H1 (cell line): ENCODE results near the gene NFATC1. TPM values are rescaled to one million over a fixed set of nuclear protein-coding genes. Genes with fewer than 3 reads are reported as not detected.

Experiments
- CTCF ChIA-PET: fragments of 300-600 bp; sonication (Branson Sonifier 250); formaldehyde crosslinking; loops from one replicate; lab custom pipeline; 2021; ENCODE audit not compliant: partially characterized antibody; lab: Charles Lee
- POLR2A ChIA-PET: fragments of 300-600 bp; sonication (Branson Sonifier 250); formaldehyde crosslinking; loops from one replicate; lab custom pipeline; 2021; ENCODE audit warnings: inconsistent platforms; ENCODE audit not compliant: partially characterized antibody; lab: Charles Lee
- DNase-seq, 2 experiments: peaks; one replicate each; pipeline versions ENCODE4 v3.0.0 to v3.0.0-alpha.2; 2010 to 2022; ENCODE audit warnings: low spot score in 2 of 2, low read depth in 1 of 2, mixed read lengths in 1 of 2
- FAIRE-seq: peaks from 2 replicates; lab custom pipeline; 2011; peaks lifted over from hg19 to GRCh38; lab: Jason Lieb, UNC
- H2AFZ ChIP-seq: 2 replicates; pipeline ENCODE4 v1.8.1; 2012; ENCODE audit warnings: low read length, inconsistent platforms
- H2AK5ac ChIP-seq: 2 replicates; pipeline ENCODE4 v1.6.1; 2013; ENCODE audit warnings: low read depth, low read length
- H2BK120ac ChIP-seq: replicated peaks from 2 replicates; pipeline ENCODE3; 2013; ENCODE audit warnings: low read depth, low read length, inconsistent platforms
- H2BK12ac ChIP-seq: 2 replicates; pipeline ENCODE4 v1.6.1; 2013; ENCODE audit warnings: low read depth, low read length
- H2BK15ac ChIP-seq: 2 replicates; pipeline ENCODE4 v1.6.1; 2013; ENCODE audit warnings: low read length
- H2BK20ac ChIP-seq: 2 replicates; pipeline ENCODE4 v1.6.1; 2013; ENCODE audit warnings: low read length
- H2BK5ac ChIP-seq: 2 replicates; pipeline ENCODE4 v1.6.1; 2013; ENCODE audit warnings: low read depth, low read length
- H3K14ac ChIP-seq: 2 replicates; pipeline ENCODE4 v1.6.1; 2013; ENCODE audit warnings: inconsistent platforms; ENCODE audit not compliant: insufficient read length
- H3K18ac ChIP-seq: 2 replicates; pipeline ENCODE4 v1.6.1; 2013; ENCODE audit warnings: low read length; ENCODE audit errors: extremely low read depth
- H3K23ac ChIP-seq: 2 replicates; pipeline ENCODE4 v1.6.1; 2013; ENCODE audit warnings: inconsistent platforms; ENCODE audit not compliant: insufficient read length
- H3K23me2 ChIP-seq: 2 replicates; pipeline ENCODE4 v1.6.1; 2013; ENCODE audit warnings: low read depth, low read length
- H3K27ac ChIP-seq: 2 replicates; pipeline ENCODE4 v1.6.1; 2011; ENCODE audit warnings: low read depth, low read length, inconsistent platforms
- H3K27me3 ChIP-seq, 4 experiments: replicated peaks in 1 of 4; 1 replicate in 1 of 4; 2 replicates in 3 of 4; pipeline versions ENCODE4 v1.6.1 to v1.8.1; 2011 to 2013; ENCODE audit warnings: low read length in 3 of 4, mild to moderate bottlenecking in 3 of 4, inconsistent platforms in 2 of 4, mixed read lengths in 2 of 4, moderate library complexity in 1 of 4; ENCODE audit not compliant: control insufficient read depth in 3 of 4, insufficient read depth in 3 of 4; ENCODE audit errors: extremely low read depth in 1 of 4
- H3K36me3 ChIP-seq, 4 experiments: 2 replicates each; pipeline versions ENCODE4 v1.6.1 to v1.8.1; 2011 to 2013; ENCODE audit warnings: mild to moderate bottlenecking in 4 of 4, low read length in 3 of 4, moderate library complexity in 2 of 4, control low read depth in 1 of 4, inconsistent platforms in 1 of 4; ENCODE audit not compliant: insufficient read depth in 4 of 4, control insufficient read depth in 2 of 4
- H3K4ac ChIP-seq: replicated peaks from 2 replicates; pipeline ENCODE3; 2013; ENCODE audit warnings: low read length, low read depth, mixed read lengths, inconsistent platforms; ENCODE audit not compliant: insufficient read length
- H3K4me1 ChIP-seq, 4 experiments: replicated peaks in 1 of 4; 1 replicate in 1 of 4; 2 replicates in 3 of 4; pipeline versions ENCODE4 v1.6.1 to v1.8.1; 2011 to 2013; ENCODE audit warnings: low read length in 3 of 4, inconsistent platforms in 2 of 4, mixed read lengths in 1 of 4; ENCODE audit not compliant: insufficient read depth in 4 of 4, control insufficient read depth in 3 of 4
- H3K4me2 ChIP-seq, 2 experiments: 2 replicates each; pipeline versions ENCODE4 v1.6.1 to v1.8.1; 2011 to 2013; ENCODE audit warnings: low read depth in 2 of 2, low read length in 2 of 2, control low read depth in 1 of 2, inconsistent platforms in 1 of 2, mild to moderate bottlenecking in 1 of 2; ENCODE audit not compliant: insufficient read depth in 1 of 2
- H3K4me3 ChIP-seq, 4 experiments: fragments of 200-600, 300-600 bp in 1 of 4; sonication (generic), shearing (Covaris generic), sonication (Bioruptor Twin) in 1 of 4; 2 replicates each; pipeline versions ENCODE4 v1.5.1 to v1.8.1; 2011 to 2016; ENCODE audit warnings: low read length in 4 of 4, low read depth in 3 of 4, control low read depth in 2 of 4, inconsistent platforms in 2 of 4, mild to moderate bottlenecking in 2 of 4, mixed read lengths in 1 of 4, moderate library complexity in 1 of 4; ENCODE audit not compliant: insufficient read depth in 2 of 4; ENCODE audit errors: extremely low read depth in 1 of 4
- H3K56ac ChIP-seq: replicated peaks from 2 replicates; pipeline ENCODE3; 2013; ENCODE audit warnings: low read depth, mild to moderate bottlenecking, mixed read lengths, low read length, inconsistent platforms; ENCODE audit not compliant: insufficient read length
- H3K79me1 ChIP-seq: 2 replicates; pipeline ENCODE4 v1.6.1; 2013; ENCODE audit warnings: low read depth, low read length, control low read depth
- H3K79me2 ChIP-seq, 2 experiments: 2 replicates each; pipeline versions ENCODE4 v1.6.1 to v1.8.1; 2012 to 2013; ENCODE audit warnings: low read length in 2 of 2, mild to moderate bottlenecking in 2 of 2, inconsistent platforms in 1 of 2; ENCODE audit not compliant: insufficient read depth in 2 of 2, control insufficient read depth in 1 of 2
- H3K9ac ChIP-seq, 4 experiments: replicated peaks in 1 of 4; 1 replicate in 1 of 4; 2 replicates in 3 of 4; pipeline versions ENCODE4 v1.6.1 to v1.8.1; 2011 to 2013; ENCODE audit warnings: low read depth in 3 of 4, low read length in 3 of 4, control low read depth in 2 of 4, mild to moderate bottlenecking in 2 of 4, moderate library complexity in 2 of 4, inconsistent platforms in 1 of 4; ENCODE audit errors: extremely low read depth in 1 of 4
- H3K9me3 ChIP-seq, 2 experiments: 2 replicates each; pipeline versions ENCODE4 v1.6.1 to v1.8.1; 2012 to 2013; ENCODE audit warnings: mild to moderate bottlenecking in 2 of 2, moderate library complexity in 2 of 2, control low read depth in 1 of 2, inconsistent platforms in 1 of 2, low read depth in 1 of 2, low read length in 1 of 2, mixed read lengths in 1 of 2; ENCODE audit not compliant: insufficient read depth in 2 of 2
- H4K20me1 ChIP-seq, 2 experiments: replicated peaks in 1 of 2; 2 replicates each; pipeline versions ENCODE3 to v1.8.1; 2011 to 2013; ENCODE audit warnings: inconsistent platforms in 2 of 2, low read length in 2 of 2, mild to moderate bottlenecking in 1 of 2; ENCODE audit not compliant: insufficient read depth in 2 of 2, control insufficient read depth in 1 of 2
- H4K5ac ChIP-seq: 2 replicates; pipeline ENCODE4 v1.6.1; 2013; ENCODE audit warnings: low read length, low read depth, mixed read lengths, inconsistent platforms; ENCODE audit not compliant: insufficient read length
- H4K8ac ChIP-seq: 2 replicates; pipeline ENCODE4 v1.8.0; 2013; ENCODE audit warnings: mild to moderate bottlenecking, moderate library complexity, low read length, inconsistent platforms; ENCODE audit not compliant: insufficient read depth; ENCODE audit errors: extremely low read depth
- H4K91ac ChIP-seq: replicated peaks from 2 replicates; pipeline ENCODE3; 2013; ENCODE audit warnings: low read length, mixed read lengths, inconsistent platforms; ENCODE audit not compliant: insufficient read length
- CHD1 ChIP-seq: IDR thresholded peaks from 2 replicates; pipeline ENCODE4 v1.6.1; 2012; ENCODE audit warnings: low read depth, low read length, improper control_type of control experiment
- HDAC6 ChIP-seq: IDR thresholded peaks from one replicate; pipeline ENCODE4 v1.7.1; 2012; ENCODE audit warnings: low read depth, mild to moderate bottlenecking, inconsistent platforms, low read length, moderate library complexity
- JUND ChIP-seq: IDR thresholded peaks from 2 replicates; pipeline ENCODE4 v1.6.1; 2011; ENCODE audit warnings: mild to moderate bottlenecking, improper control_type of control experiment, low read length
- KDM5A ChIP-seq: fragments of 200-600 bp; IDR thresholded peaks from 2 replicates; pipeline ENCODE4 v1.7.1; 2012; ENCODE audit warnings: mild to moderate bottlenecking, low read length, inconsistent platforms, mixed read lengths
- SIN3A ChIP-seq, 2 experiments: IDR thresholded peaks in 1 of 2; conservative IDR thresholded peaks in 1 of 2; 2 replicates each; pipeline ENCODE4 v1.6.1; 2011 to 2012; ENCODE audit warnings: low read length in 2 of 2, improper control_type of control experiment in 1 of 2, low read depth in 1 of 2, mild to moderate bottlenecking in 1 of 2
- SIRT6 ChIP-seq: IDR thresholded peaks from one replicate; pipeline ENCODE4 v1.7.1; 2012; ENCODE audit warnings: low read length, inconsistent platforms
- WGBS, 2 experiments: shearing (Covaris generic) in 1 of 2; methylation state at CpG; one replicate each; pipeline versions ENCODE4 v1.1.6 to v1.1.7; 2013 to 2015; ENCODE audit warnings: low lambda C conversion rate in 2 of 2, mixed read lengths in 2 of 2, inconsistent platforms in 1 of 2, low coverage in 1 of 2, missing lambda C conversion rate in 1 of 2; ENCODE audit not compliant: insufficient replicate concordance in 2 of 2, insufficient coverage in 1 of 2, insufficient read length in 1 of 2; ENCODE audit errors: extremely low coverage in 1 of 2, missing lambda C conversion rate in 1 of 2; 5-methylcytosine and 5-hydroxymethylcytosine counted together
- polyA plus RNA-seq, 7 experiments: library from polyadenylated mRNA; depleted of rRNA in 3 of 7; stranded (reverse) in 5 of 7; unstranded in 2 of 7; fragments of >200 nt in 5 of 7; fragments of 200-250 nt in 2 of 7; gene quantifications; 1 replicate in 5 of 7; 2 replicates in 1 of 7; 4 replicates in 1 of 7; pipeline versions ENCODE4 v1.2.1 to v1.2.3, GENCODE V29; 2011 to 2013; ENCODE audit warnings: missing spikeins in 2 of 7, mixed read lengths in 2 of 7
- total RNA-seq: library from RNA; stranded (reverse); fragmentation: NEBNext Ultra II Directional; extraction: Animal tissue kit (Norgen Biotek cat#: 25700); gene quantifications from 2 replicates; pipeline ENCODE4 v1.2.1, GENCODE V29; 2021

NFATC1 gene
- total and polyA plus RNA-seq, 2 of the 8 experiments (the other 6 are each of a cell fraction or from before 2014, with no cell fraction given) = 2.0 to 6.6 TPM

DNA sequence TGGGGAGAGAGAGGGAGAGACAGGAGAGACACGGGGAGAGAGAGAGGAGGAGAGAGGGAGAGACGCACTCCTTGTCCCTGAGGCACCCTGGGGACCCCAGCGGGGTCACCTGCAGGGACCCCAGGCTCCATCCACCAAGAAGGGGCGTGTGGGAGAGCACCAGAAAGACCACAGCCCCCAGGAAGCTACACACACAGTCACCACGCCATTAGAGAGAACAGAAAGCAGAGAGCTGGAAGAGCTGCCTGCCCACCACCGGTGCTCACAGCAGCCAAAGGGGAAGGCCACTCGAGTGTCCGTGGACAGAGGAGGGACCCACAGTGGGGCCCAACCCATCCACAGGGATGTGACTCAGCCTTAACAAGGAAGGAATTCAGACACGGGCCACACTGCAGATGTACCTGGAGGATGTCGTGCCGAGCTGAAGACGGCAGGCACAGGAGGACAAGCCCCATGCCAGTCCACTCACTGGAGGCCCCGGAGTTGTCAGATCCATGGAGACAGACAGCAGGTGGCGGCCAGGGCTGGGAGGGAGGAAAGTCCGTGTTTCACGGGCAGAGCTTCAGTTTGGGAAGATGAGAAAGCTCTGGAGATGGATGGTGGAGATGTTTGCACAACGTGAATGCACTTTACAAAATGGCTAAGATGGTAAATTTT is 11.5 kb upstream of the NFATC1 start:
- no peak overlapping the region for H3K4me3 ChIP-seq
- no peak overlapping the region for H2BK12ac ChIP-seq
- no peak overlapping the region for H2BK15ac ChIP-seq
- H4K20me1 ChIP-seq = peaks cover 0 to 3% of the 10 kb centered on the region in 2 experiments
- H2BK5ac ChIP-seq = no peak overlapping the region
- H3K14ac ChIP-seq = no peak overlapping the region
- H4K8ac ChIP-seq = peak overlapping the region; percentile 4; the same call in 1 of the 2 replicates
- CTCF ChIA-PET = interaction anchor here (0.6 to 9.7 kb wide), 7 partner anchors 12 to 644 kb away, joined by 3 to 124 read pairs (median 4); partner anchors contain the start of gene NFATC1
- no peak overlapping the region for H3K23ac ChIP-seq
- H2BK120ac ChIP-seq = no peak overlapping the region
- no peak overlapping the region for H2AFZ ChIP-seq
- no peak for DNase-seq
- H4K5ac ChIP-seq = no peak overlapping the region
- no peak overlapping the region for H2AK5ac ChIP-seq
- H3K56ac ChIP-seq = no peak overlapping the region
- TF ChIP-seq CHD1 (no peak), SIRT6 (no peak), SIN3A (conservative IDR thresholded peaks at IDR 0.05 in 1 of 2, IDR thresholded peaks at IDR 0.05 in 1 of 2; ENCODE audit: low read depth in 1 of 2, low read length in 2 of 2) (no peak), HDAC6 (no peak), JUND (no peak), KDM5A (no peak)
- no peak overlapping the region for H3K4ac ChIP-seq
- no peaks in the 10 kb centered on the region for H3K79me2 ChIP-seq
- POLR2A ChIA-PET = interaction anchor here (1.0 kb wide), 1 partner anchor 9 kb away, joined by 3 read pairs; no protein-coding TSS in a partner anchor
- no peak for FAIRE-seq
- 88% methylated on average over 15 of the region's 17 CpGs; no CpG with 5 or more reads in 1 of the 2 experiments for WGBS, 2 experiments
- H3K9ac ChIP-seq = no peak overlapping the region
- no peak overlapping the region for H3K4me2 ChIP-seq
- no peaks in the 10 kb centered on the region for H3K23me2 ChIP-seq
- no peaks in the 10 kb centered on the region for H3K79me1 ChIP-seq
- H3K9me3 ChIP-seq = no peaks in the 10 kb centered on the region
- no peak overlapping the region for H4K91ac ChIP-seq
- peaks cover 0 to 3% (median 2%) of the 10 kb centered on the region in 4 experiments; a peak in 3 of 7 replicates for H3K4me1 ChIP-seq
- H3K36me3 ChIP-seq = no peaks in the 10 kb centered on the region
- H2BK20ac ChIP-seq = no peak overlapping the region
- no peaks in the 10 kb centered on the region; a peak in 4 of 7 replicates for H3K27me3 ChIP-seq
- H3K18ac ChIP-seq = no peak overlapping the region
- H3K27ac ChIP-seq = no peak overlapping the region
